Vagina (tissue), 2 donors: ENCODE data around the gene ENOX2. TPM values are rescaled to one million over a fixed set of nuclear protein-coding genes. Genes with fewer than 3 reads are reported as not detected.

Source experiments
- DNase-seq, 2 donors: peaks; one replicate each; pipeline ENCODE4 v3.0.0-alpha.2; 2017; ENCODE audit errors: extremely low spot score in 2 of 2
- H3K27ac ChIP-seq: fragments of 200-600 bp; sonication (generic); one replicate; pipeline ENCODE4 v1.5.1; 2019
- H3K27me3 ChIP-seq: fragments of 200-600 bp; sonication (generic); one replicate; pipeline ENCODE4 v1.5.1; 2019
- H3K36me3 ChIP-seq, 2 donors: fragments of 200-600 bp; sonication (generic); one replicate each; pipeline ENCODE4 v1.5.1; 2017 to 2019
- H3K4me1 ChIP-seq: fragments of 200-600 bp; sonication (generic); one replicate; pipeline ENCODE4 v1.5.1; 2019
- H3K4me3 ChIP-seq, 2 donors: fragments of 200-600 bp; sonication (generic); 1 replicate in 1 of 2; 2 replicates in 1 of 2; pipeline ENCODE4 v1.5.1; 2016 to 2019
- H3K9me3 ChIP-seq: fragments of 200-600 bp; sonication (generic); one replicate; pipeline ENCODE4 v1.5.1; 2019
- POLR2A ChIP-seq, 2 donors: fragments of 450-650 bp; IDR thresholded peaks; one replicate each; pipeline ENCODE4 v1.6.1; 2017; ENCODE audit warnings: antibody characterized with exemption in 2 of 2, mild to moderate bottlenecking in 2 of 2, moderate library complexity in 2 of 2
- POLR2AphosphoS5 ChIP-seq, 2 donors: sonication (generic); formaldehyde crosslinking; IDR thresholded peaks; one replicate each; pipeline ENCODE4 v1.9.0; 2017; ENCODE audit warnings: antibody characterized with exemption in 2 of 2, mild to moderate bottlenecking in 2 of 2, low read depth in 1 of 2; ENCODE audit not compliant: insufficient read depth in 1 of 2
- intact Hi-C: fragments of 100-400 bp; cut with DNase I; formaldehyde crosslinking; loops from one replicate; pipeline ENCODE4 v1.15.1; 2023
- total RNA-seq: library from RNA; depleted of rRNA; stranded (reverse); fragments of >200 nt; gene quantifications from one replicate; pipeline ENCODE4 v1.2.3, GENCODE V29; 2016
- TF ChIP-seq, protein P1 (sequence below), 3 experiments: fragments of 450-650 bp in 2 of 3; fragments of 200-600 bp in 1 of 3; sonication (generic) in 1 of 3; IDR thresholded peaks; one replicate each; pipeline ENCODE4 v1.5.1; 2017 to 2019; ENCODE audit warnings: antibody characterized with exemption in 3 of 3, mild to moderate bottlenecking in 2 of 3, moderate library complexity in 2 of 3

Gene ENOX2
- total RNA-seq, 1 donor from 2014 or later = 8.8 TPM

DNA sequence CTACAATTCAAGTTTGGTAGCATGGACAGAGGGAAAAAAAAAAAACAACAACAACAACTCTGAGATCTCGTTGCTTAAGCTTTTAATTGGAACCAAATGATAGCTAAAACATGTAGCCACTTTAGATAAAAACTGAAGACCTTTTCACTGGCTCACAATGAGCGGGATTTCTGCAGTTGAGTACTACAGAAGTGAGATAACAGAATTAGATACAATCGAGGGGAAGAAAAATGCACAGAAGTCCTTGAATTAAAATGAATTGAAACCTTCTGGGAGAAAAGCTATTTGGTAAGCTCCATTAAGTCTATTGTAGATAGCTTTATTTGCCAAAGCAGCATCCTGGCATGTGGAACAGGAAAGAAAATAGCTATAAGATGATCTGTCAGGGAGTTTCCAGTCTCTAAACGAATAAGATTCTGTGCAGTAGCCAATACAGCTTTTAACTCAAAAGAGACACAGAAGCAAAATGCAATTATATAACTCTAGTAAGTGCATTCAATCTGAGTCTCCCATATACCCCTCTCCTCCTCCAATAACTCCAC, 248.5 kb downstream of the ENOX2 start:
- TF ChIP-seq, protein P1, sequence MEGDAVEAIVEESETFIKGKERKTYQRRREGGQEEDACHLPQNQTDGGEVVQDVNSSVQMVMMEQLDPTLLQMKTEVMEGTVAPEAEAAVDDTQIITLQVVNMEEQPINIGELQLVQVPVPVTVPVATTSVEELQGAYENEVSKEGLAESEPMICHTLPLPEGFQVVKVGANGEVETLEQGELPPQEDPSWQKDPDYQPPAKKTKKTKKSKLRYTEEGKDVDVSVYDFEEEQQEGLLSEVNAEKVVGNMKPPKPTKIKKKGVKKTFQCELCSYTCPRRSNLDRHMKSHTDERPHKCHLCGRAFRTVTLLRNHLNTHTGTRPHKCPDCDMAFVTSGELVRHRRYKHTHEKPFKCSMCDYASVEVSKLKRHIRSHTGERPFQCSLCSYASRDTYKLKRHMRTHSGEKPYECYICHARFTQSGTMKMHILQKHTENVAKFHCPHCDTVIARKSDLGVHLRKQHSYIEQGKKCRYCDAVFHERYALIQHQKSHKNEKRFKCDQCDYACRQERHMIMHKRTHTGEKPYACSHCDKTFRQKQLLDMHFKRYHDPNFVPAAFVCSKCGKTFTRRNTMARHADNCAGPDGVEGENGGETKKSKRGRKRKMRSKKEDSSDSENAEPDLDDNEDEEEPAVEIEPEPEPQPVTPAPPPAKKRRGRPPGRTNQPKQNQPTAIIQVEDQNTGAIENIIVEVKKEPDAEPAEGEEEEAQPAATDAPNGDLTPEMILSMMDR (IDR thresholded peaks at IDR 0.05) = no peak
- TF ChIP-seq POLR2AphosphoS5 (IDR thresholded peaks at IDR 0.05; ENCODE audit: insufficient read depth in 1 of 2, low read depth in 1 of 2) = no peak
- no peak for TF ChIP-seq POLR2A (IDR thresholded peaks at IDR 0.05)
- H3K36me3 ChIP-seq = no peaks in the 10 kb centered on the region
- H3K27ac ChIP-seq = no peak overlapping the region
- intact Hi-C loops = no loop called here
- H3K4me3 ChIP-seq = no peak overlapping the region
- H3K4me1 ChIP-seq = no peaks in the 10 kb centered on the region
- no peak for DNase-seq
- no peaks in the 10 kb centered on the region for H3K27me3 ChIP-seq
- H3K9me3 ChIP-seq = no peaks in the 10 kb centered on the region

DNA sequence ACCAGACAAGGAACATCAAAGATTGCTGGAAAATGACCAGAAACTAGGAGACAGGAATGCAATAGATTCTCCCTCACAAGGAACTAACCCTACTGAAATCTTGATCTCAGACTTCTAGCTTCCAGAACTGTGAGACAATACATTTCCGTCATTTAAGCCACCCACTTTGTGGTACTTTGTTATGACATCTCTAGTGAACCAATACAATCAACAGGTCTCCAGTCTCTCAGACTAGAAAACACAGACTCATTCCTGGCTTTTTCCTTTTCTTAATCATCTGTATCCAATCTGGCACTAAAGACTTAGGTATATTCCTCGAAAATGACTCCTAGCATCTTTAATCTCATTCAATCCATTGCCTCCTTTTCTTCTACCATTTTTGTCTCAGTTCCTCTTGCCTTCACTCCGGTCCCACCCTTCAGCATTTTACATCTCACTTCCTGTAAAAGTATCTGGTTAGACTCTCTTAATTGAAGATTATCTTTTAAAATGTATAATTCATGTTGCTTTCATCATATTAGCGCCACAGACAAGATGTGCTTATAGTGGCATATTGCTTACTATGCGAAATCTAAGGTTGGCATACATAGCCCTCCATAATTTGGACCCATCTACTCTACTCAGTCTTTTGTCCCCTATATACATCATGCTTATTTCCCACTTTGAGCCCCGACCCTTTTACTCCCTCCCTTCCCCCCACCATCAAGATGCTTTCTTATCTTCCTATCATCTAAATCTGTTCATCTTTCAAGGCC, 250.0 kb downstream of the ENOX2 start:
- no peaks in the 10 kb centered on the region for H3K36me3 ChIP-seq

DNA sequence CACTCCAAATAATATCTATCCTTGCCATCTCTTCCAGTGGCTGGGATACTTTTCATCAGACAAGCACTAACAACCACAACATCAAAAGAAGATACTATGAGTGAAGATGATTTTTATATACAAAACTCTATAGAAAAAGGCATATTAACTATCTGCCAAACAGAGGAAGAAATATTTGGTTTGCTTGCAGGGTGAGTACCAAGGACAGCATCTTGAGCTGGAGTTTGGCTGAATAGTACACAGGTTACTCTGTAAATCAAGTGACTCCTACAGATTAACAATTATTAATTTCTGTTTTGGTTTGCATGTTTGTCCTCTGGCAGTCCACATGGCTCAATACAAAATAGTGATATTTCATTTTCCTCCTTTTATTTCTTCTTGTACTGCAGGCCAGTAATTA, 253.3 kb downstream of the ENOX2 start:
- no peak for DNase-seq
- no peaks in the 10 kb centered on the region for H3K4me1 ChIP-seq
- H3K27ac ChIP-seq = no peak overlapping the region
- H3K9me3 ChIP-seq = no peaks in the 10 kb centered on the region
- no peaks in the 10 kb centered on the region for H3K27me3 ChIP-seq
- TF ChIP-seq POLR2A (IDR thresholded peaks at IDR 0.05) (no peak), POLR2AphosphoS5 (IDR thresholded peaks at IDR 0.05; ENCODE audit: insufficient read depth in 1 of 2, low read depth in 1 of 2) (no peak)
- TF ChIP-seq, protein P1 (IDR thresholded peaks at IDR 0.05) = no peak
- peaks cover 0 to 5% of the 10 kb centered on the region in 2 donors for H3K36me3 ChIP-seq
- no peak overlapping the region for H3K4me3 ChIP-seq
- intact Hi-C loops = no loop called here

More for the DNA sequence above, 250.0 kb downstream of the ENOX2 start:
- no peak overlapping the region for H3K27ac ChIP-seq
- DNase-seq = no peak
- no peaks in the 10 kb centered on the region for H3K27me3 ChIP-seq
- intact Hi-C loops = no loop called here
- no peak for TF ChIP-seq POLR2AphosphoS5 (IDR thresholded peaks at IDR 0.05; ENCODE audit: insufficient read depth in 1 of 2, low read depth in 1 of 2)
- no peak for TF ChIP-seq POLR2A (IDR thresholded peaks at IDR 0.05)
- TF ChIP-seq, protein P1 (IDR thresholded peaks at IDR 0.05) = no peak
- no peaks in the 10 kb centered on the region for H3K9me3 ChIP-seq
- H3K4me3 ChIP-seq = no peak overlapping the region
- no peaks in the 10 kb centered on the region for H3K4me1 ChIP-seq

DNA sequence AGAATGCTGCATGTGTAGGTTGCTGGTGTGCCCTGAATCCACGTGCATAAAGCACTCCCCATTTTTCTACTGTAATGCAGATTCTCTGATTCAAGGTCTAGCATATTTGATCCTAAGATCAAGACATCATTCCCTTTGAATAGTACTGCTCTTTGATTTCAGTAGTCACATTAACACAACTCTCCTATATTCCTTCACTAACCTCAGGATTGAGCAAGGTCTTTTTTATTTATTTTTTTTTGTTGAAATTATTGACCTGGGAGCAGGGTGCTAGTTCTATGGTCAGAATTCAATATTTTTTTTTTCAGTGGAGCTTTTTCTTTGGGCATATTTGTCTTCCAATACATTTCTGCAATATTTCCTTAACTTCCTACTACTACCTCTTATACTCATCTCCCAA, 255.5 kb downstream of the ENOX2 start:
- Histone ChIP-seq H3K27ac (no peak overlapping the region), H3K4me1 (no peaks in the 10 kb centered on the region), H3K4me3 (no peak overlapping the region), H3K9me3 (no peaks in the 10 kb centered on the region), H3K36me3 (peaks cover 0 to 5% of the 10 kb centered on the region in 2 donors), H3K27me3 (no peaks in the 10 kb centered on the region)
- intact Hi-C loops = no loop called here
- TF ChIP-seq, protein P1 (IDR thresholded peaks at IDR 0.05) = no peak
- TF ChIP-seq POLR2AphosphoS5 (IDR thresholded peaks at IDR 0.05; ENCODE audit: insufficient read depth in 1 of 2, low read depth in 1 of 2) (no peak), POLR2A (IDR thresholded peaks at IDR 0.05) (no peak)
- DNase-seq = no peak
